ENCODE measurements around the gene CAB39L.
A peak's percentile ranks its signal among the peaks of the same experiment; 100 is the strongest.

The CAB39L gene

GRCh38 chr13:49303533-49304252, 140.2 kb downstream of the CAB39L start:
- TF ChIP-seq USF1 (IDR thresholded peaks at IDR 0.05) (peak; percentile 55), MAX (IDR thresholded peaks at IDR 0.05) (no peak)

- no peak for TF ChIP-seq TCF12 (IDR thresholded peaks at IDR 0.05; ENCODE audit: low read depth)
- no peak for TF ChIP-seq NFIC (IDR thresholded peaks at IDR 0.05)
- no peak for TF ChIP-seq ZBTB7A (IDR thresholded peaks at IDR 0.05; ENCODE audit: low read depth)
- no peak for TF ChIP-seq TAF1 (IDR thresholded peaks at IDR 0.05; ENCODE audit: low read depth)
- no peak for TF ChIP-seq YY1 (IDR thresholded peaks at IDR 0.05; ENCODE audit: low read depth)
- no peak for TF ChIP-seq TEAD4 (IDR thresholded peaks at IDR 0.05)
- TF ChIP-seq EGR1 (IDR thresholded peaks at IDR 0.05): no peak
- no peak for TF ChIP-seq CEBPB (IDR thresholded peaks at IDR 0.05)
- no peak for TF ChIP-seq EP300 (IDR thresholded peaks at IDR 0.05; ENCODE audit: borderline replicate concordance)
- no peak for TF ChIP-seq MAX (IDR thresholded peaks at IDR 0.05)
- no peak for TF ChIP-seq FOXM1 (IDR thresholded peaks at IDR 0.05; ENCODE audit: borderline replicate concordance, low read depth)
- no peak for TF ChIP-seq RAD21 (IDR thresholded peaks at IDR 0.05; ENCODE audit: low read depth)
- TF ChIP-seq CREB1 (IDR thresholded peaks at IDR 0.05; ENCODE audit: low read depth): no peak
- no peak for TF ChIP-seq USF1 (IDR thresholded peaks at IDR 0.05)
- no peak for TF ChIP-seq REST (IDR thresholded peaks at IDR 0.05; ENCODE audit: low read depth)
These were observed 141.0 kb downstream of the CAB39L start for GRCh38 chr13:49302817-49303216.

GRCh38 chr13:49302222-49302621, 141.6 kb downstream of the CAB39L start:
- TF ChIP-seq REST (IDR thresholded peaks at IDR 0.05; ENCODE audit: low read depth) (no peak), CEBPB (IDR thresholded peaks at IDR 0.05) (no peak), ZBTB7A (IDR thresholded peaks at IDR 0.05; ENCODE audit: low read depth) (no peak), TAF1 (IDR thresholded peaks at IDR 0.05; ENCODE audit: low read depth) (no peak), RAD21 (IDR thresholded peaks at IDR 0.05; ENCODE audit: low read depth) (no peak), FOXM1 (IDR thresholded peaks at IDR 0.05; ENCODE audit: borderline replicate concordance, low read depth) (no peak), TEAD4 (IDR thresholded peaks at IDR 0.05) (no peak), YY1 (IDR thresholded peaks at IDR 0.05; ENCODE audit: low read depth) (no peak), NFIC (IDR thresholded peaks at IDR 0.05) (no peak), MAX (IDR thresholded peaks at IDR 0.05) (no peak), USF1 (IDR thresholded peaks at IDR 0.05) (no peak), EGR1 (IDR thresholded peaks at IDR 0.05) (no peak), CREB1 (IDR thresholded peaks at IDR 0.05; ENCODE audit: low read depth) (no peak), TCF12 (IDR thresholded peaks at IDR 0.05; ENCODE audit: low read depth) (no peak), EP300 (IDR thresholded peaks at IDR 0.05; ENCODE audit: borderline replicate concordance) (no peak)

GRCh38 chr13:49300739-49301589, 142.9 kb downstream of the CAB39L start:
- no peak for TF ChIP-seq CREB1 (IDR thresholded peaks at IDR 0.05; ENCODE audit: low read depth)
- no peak for TF ChIP-seq USF1 (IDR thresholded peaks at IDR 0.05)
- no peak for TF ChIP-seq TAF1 (IDR thresholded peaks at IDR 0.05; ENCODE audit: low read depth)
- no peak for TF ChIP-seq NFIC (IDR thresholded peaks at IDR 0.05)
- no peak for TF ChIP-seq EP300 (IDR thresholded peaks at IDR 0.05; ENCODE audit: borderline replicate concordance)
- no peak for TF ChIP-seq CEBPB (IDR thresholded peaks at IDR 0.05)
- no peak for TF ChIP-seq REST (IDR thresholded peaks at IDR 0.05; ENCODE audit: low read depth)
- peak; percentile 96 for TF ChIP-seq RAD21 (IDR thresholded peaks at IDR 0.05; ENCODE audit: low read depth)
- TF ChIP-seq ZBTB7A (IDR thresholded peaks at IDR 0.05; ENCODE audit: low read depth): no peak

All from Ishikawa (cell line).